ENCODE measurements around the gene MOV10.

Gene MOV10

GRCh38 chr1:112737573-112737972 is 63.1 kb downstream of the MOV10 start:
- DNase-seq (ENCODE audit: low spot score in 2 of 2), result no peak
- H3K27ac Mint-ChIP-seq, result no peak overlapping the region

GRCh38 chr1:112743174-112744008 is 68.9 kb downstream of the MOV10 start:
- no peak for DNase-seq (ENCODE audit: low spot score in 2 of 2)
- Mint-ChIP-seq H3K27me3 (peaks cover 31% of the 10 kb centered on the region), H3K27ac (no peak overlapping the region), H3K4me3 (peak overlapping the region; percentile 15), H3K9me3 (peaks cover 1% of the 10 kb centered on the region), H3K4me1 (no peaks in the 10 kb centered on the region), H3K36me3 (no peaks in the 10 kb centered on the region)
- ATAC-seq (ENCODE audit: low read depth), result no peak

More at GRCh38 chr1:112737573-112737972, 63.1 kb downstream of the MOV10 start:
- Mint-ChIP-seq H3K36me3 (no peaks in the 10 kb centered on the region), H3K9me3 (peaks cover 1% of the 10 kb centered on the region), H3K4me1 (peaks cover 3% of the 10 kb centered on the region), H3K4me3 (no peak overlapping the region), H3K27me3 (peaks cover 25% of the 10 kb centered on the region)
- ATAC-seq (ENCODE audit: low read depth), result no peak

- Mint-ChIP-seq H3K4me3 (no peak overlapping the region), H3K27me3 (peaks cover 29% of the 10 kb centered on the region), H3K4me1 (no peaks in the 10 kb centered on the region), H3K27ac (no peak overlapping the region), H3K9me3 (peaks cover 1% of the 10 kb centered on the region), H3K36me3 (no peaks in the 10 kb centered on the region)
- no peak for DNase-seq (ENCODE audit: low spot score in 2 of 2)
- no peak for ATAC-seq (ENCODE audit: low read depth)
Observed at GRCh38 chr1:112744009-112744578, 69.6 kb downstream of the MOV10 start.

GRCh38 chr1:112748396-112748795 is 73.9 kb downstream of the MOV10 start:
- Mint-ChIP-seq H3K27ac (no peak overlapping the region), H3K36me3 (no peaks in the 10 kb centered on the region), H3K4me3 (no peak overlapping the region), H3K9me3 (peaks cover 3% of the 10 kb centered on the region), H3K27me3 (peaks cover 16% of the 10 kb centered on the region), H3K4me1 (no peaks in the 10 kb centered on the region)
- DNase-seq (ENCODE audit: low spot score in 2 of 2), result no peak
- ATAC-seq (ENCODE audit: low read depth), result no peak

Data from memory B cell (primary cell).